22Rv1 (cell line): ENCODE measurements around the gene SCAPER.

ENCODE experiments used
- ZFX ChIP-seq: fragments of 450-650 bp; IDR thresholded peaks from 2 replicates; pipeline ENCODE4 v1.6.1; 2017; ENCODE audit warnings: antibody characterized with exemption, borderline replicate concordance
- TF ChIP-seq, protein P1 (sequence below): fragments of 450-650 bp; IDR thresholded peaks from 2 replicates; pipeline ENCODE4 v1.5.1; 2017; ENCODE audit warnings: mild to moderate bottlenecking

DNA sequence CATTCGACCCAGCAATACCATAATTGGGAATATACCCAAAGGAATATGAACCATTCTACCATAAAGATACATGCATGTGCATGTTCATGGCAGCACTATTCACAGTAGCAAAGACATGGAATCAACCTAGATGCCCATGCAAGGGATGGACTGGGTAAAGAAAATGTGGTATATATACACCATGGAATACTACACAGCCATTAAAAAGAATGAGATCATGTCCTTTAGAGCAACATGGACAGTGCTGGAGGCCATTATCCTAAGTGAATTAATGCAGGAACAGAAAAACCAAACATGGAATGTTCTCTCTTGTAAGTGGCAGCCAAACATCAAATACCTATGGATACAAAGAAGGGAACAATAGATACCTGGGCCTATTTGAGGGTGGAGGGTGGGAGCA, 601.2 kb downstream of the SCAPER start:
- TF ChIP-seq ZFX: no peak
- TF ChIP-seq, protein P1, sequence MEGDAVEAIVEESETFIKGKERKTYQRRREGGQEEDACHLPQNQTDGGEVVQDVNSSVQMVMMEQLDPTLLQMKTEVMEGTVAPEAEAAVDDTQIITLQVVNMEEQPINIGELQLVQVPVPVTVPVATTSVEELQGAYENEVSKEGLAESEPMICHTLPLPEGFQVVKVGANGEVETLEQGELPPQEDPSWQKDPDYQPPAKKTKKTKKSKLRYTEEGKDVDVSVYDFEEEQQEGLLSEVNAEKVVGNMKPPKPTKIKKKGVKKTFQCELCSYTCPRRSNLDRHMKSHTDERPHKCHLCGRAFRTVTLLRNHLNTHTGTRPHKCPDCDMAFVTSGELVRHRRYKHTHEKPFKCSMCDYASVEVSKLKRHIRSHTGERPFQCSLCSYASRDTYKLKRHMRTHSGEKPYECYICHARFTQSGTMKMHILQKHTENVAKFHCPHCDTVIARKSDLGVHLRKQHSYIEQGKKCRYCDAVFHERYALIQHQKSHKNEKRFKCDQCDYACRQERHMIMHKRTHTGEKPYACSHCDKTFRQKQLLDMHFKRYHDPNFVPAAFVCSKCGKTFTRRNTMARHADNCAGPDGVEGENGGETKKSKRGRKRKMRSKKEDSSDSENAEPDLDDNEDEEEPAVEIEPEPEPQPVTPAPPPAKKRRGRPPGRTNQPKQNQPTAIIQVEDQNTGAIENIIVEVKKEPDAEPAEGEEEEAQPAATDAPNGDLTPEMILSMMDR: no peak
